A549 (cell line): ENCODE data around the gene OGFR. TPM values are rescaled to one million over a fixed set of nuclear protein-coding genes. Genes with fewer than 3 reads are reported as not detected.

Experiments
- ATAC-seq, 2 experiments: fragments of 200-7000 bp in 1 of 2; fragments of >200 bp in 1 of 2; cut with Nextera tagmentation in 1 of 2; cut with Tn5 transposase in 1 of 2; 3 replicates each; pipeline versions ENCODE4 v1.8.0 to v1.9.1; 2018 to 2020; ENCODE audit warnings: mild to moderate bottlenecking in 1 of 2, moderate library complexity in 1 of 2
- CTCF ChIA-PET: fragments of 300-600 bp; sonication (Branson Sonifier 250); formaldehyde crosslinking; extraction: SDS; loops from one replicate; lab custom pipeline; 2021; ENCODE audit warnings: antibody characterized with exemption, inconsistent platforms; lab: Yijun Ruan, JAX
- POLR2A ChIA-PET: fragments of 350-600 bp; formaldehyde crosslinking; extraction: SDS; loops from one replicate; lab custom pipeline; 2021; ENCODE audit warnings: antibody characterized with exemption, inconsistent platforms; lab: Yijun Ruan, JAX
- DNase-seq, 2 experiments: peaks; one replicate each; pipeline versions ENCODE4 v3.0.0 to v3.0.0-alpha.2; 2011 to 2016; ENCODE audit warnings: low read depth in 1 of 2, low spot score in 1 of 2
- FAIRE-seq: peaks from 2 replicates; lab custom pipeline; 2011; peaks lifted over from hg19 to GRCh38; lab: Jason Lieb, UNC
- H3K27ac ChIP-seq, 2 experiments: fragments of >200 bp; sonication (Bioruptor Twin); formaldehyde crosslinking; 3 replicates each; pipeline ENCODE4 v1.5.1; 2016 to 2017
- H3K4me1 ChIP-seq: fragments of >200 bp; sonication (Bioruptor Twin); formaldehyde crosslinking; 3 replicates; pipeline ENCODE4 v1.6.1; 2016
- H3K4me2 ChIP-seq: fragments of >200 bp; sonication (Bioruptor Twin); formaldehyde crosslinking; 3 replicates; pipeline ENCODE4 v1.6.1; 2016
- H3K4me3 ChIP-seq: fragments of >200 bp; sonication (Bioruptor Twin); formaldehyde crosslinking; 3 replicates; pipeline ENCODE4 v1.5.1; 2016
- H3K9me3 ChIP-seq: fragments of >200 bp; sonication (Bioruptor Twin); formaldehyde crosslinking; 3 replicates; pipeline ENCODE4 v1.6.1; 2016
- BHLHE40 ChIP-seq: IDR thresholded peaks from 2 replicates; pipeline ENCODE4 v1.6.1; 2012; ENCODE audit warnings: low read depth, low read length, inconsistent platforms
- CEBPB ChIP-seq, 2 experiments: fragments of >200 bp in 1 of 2; sonication (Bioruptor Twin) in 1 of 2; formaldehyde crosslinking in 1 of 2; IDR thresholded peaks; 2 replicates each; pipeline ENCODE4 v1.6.1; 2012 to 2016
- CHD4 ChIP-seq: fragments of 200-600 bp; sonication (generic); IDR thresholded peaks from 2 replicates; pipeline ENCODE4 v1.6.1; 2016; ENCODE audit warnings: antibody characterized with exemption, mild to moderate bottlenecking, borderline replicate concordance
- CTCF ChIP-seq: fragments of >200 bp; sonication (Bioruptor Twin); formaldehyde crosslinking; IDR thresholded peaks from 3 replicates; pipeline ENCODE4 v1.5.1; 2016
- EHF ChIP-seq: fragments of 250-450 bp; sonication (Bioruptor Pico); IDR thresholded peaks from 2 replicates; pipeline ENCODE4 v1.5.0; 2020; ENCODE audit warnings: mild to moderate bottlenecking
- EHMT2 ChIP-seq: fragments of 200-600 bp; sonication (generic); IDR thresholded peaks from 2 replicates; pipeline ENCODE4 v1.6.1; 2016; ENCODE audit warnings: antibody characterized with exemption, low read depth, mild to moderate bottlenecking, moderate library complexity
- ELK1 ChIP-seq: fragments of 150-350 bp; IDR thresholded peaks from 2 replicates; pipeline ENCODE4 v1.6.1; 2014; ENCODE audit warnings: low read depth, mild to moderate bottlenecking, low read length
- ESRRA ChIP-seq: fragments of 150-350 bp; IDR thresholded peaks from 2 replicates; pipeline ENCODE4 v1.6.1; 2014; ENCODE audit warnings: mild to moderate bottlenecking, low read length, borderline replicate concordance
- FOXS1 ChIP-seq: fragments of 250-450 bp; sonication (Bioruptor Pico); IDR thresholded peaks from 2 replicates; pipeline ENCODE4 v1.5.0; 2020; ENCODE audit warnings: mild to moderate bottlenecking, moderate library complexity
- GATA3 ChIP-seq: IDR thresholded peaks from 2 replicates; pipeline ENCODE4 v1.6.1; 2012; ENCODE audit warnings: borderline replicate concordance
- HDAC2 ChIP-seq: fragments of 200-600 bp; sonication (generic); IDR thresholded peaks from 2 replicates; pipeline ENCODE4 v1.6.1; 2016
- HES2 ChIP-seq: fragments of >200 bp; sonication (Bioruptor Twin); formaldehyde crosslinking; IDR thresholded peaks from 2 replicates; pipeline ENCODE4 v1.6.1; 2016
- KDM1A ChIP-seq: fragments of 200-600 bp; sonication (generic); IDR thresholded peaks from 2 replicates; pipeline ENCODE4 v1.6.1; 2016; ENCODE audit warnings: low read depth, mild to moderate bottlenecking
- MAZ ChIP-seq: fragments of 150-350 bp; IDR thresholded peaks from 2 replicates; pipeline ENCODE4 v1.6.1; 2014; ENCODE audit warnings: antibody characterized with exemption, low read depth, low read length, borderline replicate concordance
- NFE2L2 ChIP-seq: fragments of 150-350 bp; conservative IDR thresholded peaks from 2 replicates; pipeline ENCODE4 v1.6.1; 2014; ENCODE audit warnings: low read length
- PHF8 ChIP-seq: fragments of 200-600 bp; sonication (generic); IDR thresholded peaks from 2 replicates; pipeline ENCODE4 v1.6.1; 2016; ENCODE audit warnings: low read depth, mild to moderate bottlenecking, antibody characterized with exemption, moderate library complexity, borderline replicate concordance
- RAD21 ChIP-seq, 2 experiments: fragments of >200 bp in 1 of 2; sonication (Bioruptor Twin) in 1 of 2; formaldehyde crosslinking in 1 of 2; IDR thresholded peaks in 1 of 2; conservative IDR thresholded peaks in 1 of 2; 2 replicates in 1 of 2; 3 replicates in 1 of 2; pipeline ENCODE4 v1.6.1; 2012 to 2018; ENCODE audit warnings: inconsistent platforms in 1 of 2
- SREBF2 ChIP-seq: fragments of 450-650 bp; IDR thresholded peaks from 2 replicates; pipeline ENCODE4 v1.6.1; 2014; ENCODE audit warnings: mild to moderate bottlenecking, moderate library complexity
- TP53 ChIP-seq: fragments of 250-450 bp; sonication (Bioruptor Pico); IDR thresholded peaks from 2 replicates; pipeline ENCODE4 v1.5.0; 2021; ENCODE audit warnings: mild to moderate bottlenecking, moderate library complexity
- ZFP36 ChIP-seq: fragments of 450-650 bp; IDR thresholded peaks from 2 replicates; pipeline ENCODE4 v1.6.1; 2014; ENCODE audit warnings: borderline replicate concordance; ENCODE audit not compliant: partially characterized antibody
- WGBS: methylation state at CpG from one replicate; pipeline ENCODE4 v1.1.6; 2017; ENCODE audit errors: missing lambda C conversion rate; 5-methylcytosine and 5-hydroxymethylcytosine counted together
- polyA plus RNA-seq, 4 experiments: library from polyadenylated mRNA; depleted of rRNA in 3 of 4; stranded (reverse); fragments of >200 nt; fragmentation: RNase III in 1 of 4; extraction: RNeasy Plus Mini Kit Qiagen cat#74134 plus additional on column Dnase treatment in 1 of 4; gene quantifications; 2 replicates in 3 of 4; 3 replicates in 1 of 4; pipeline ENCODE4 v1.2.3, GENCODE V29; 2011 to 2017

The OGFR gene
- polyA plus RNA-seq, 2 of the 4 experiments (the other 2 are of a cell fraction), result 15.9 to 35.6 TPM

GRCh38 chr20:62780204-62780603, 24.4 kb upstream of the OGFR start (continued):
- TF ChIP-seq CTCF (no peak), KDM1A (no peak)

GRCh38 chr20:62780696-62781095, 23.9 kb upstream of the OGFR start:
- DNase-seq (no peak), ATAC-seq (no peak)
- CTCF ChIA-PET, result interaction anchor here (1.2 to 3.1 kb wide), 2 partner anchors 10 to 28 kb away, joined by 3 to 28 read pairs; no protein-coding TSS in a partner anchor
- H3K4me2 ChIP-seq, result no peak overlapping the region
- no peaks in the 10 kb centered on the region for H3K9me3 ChIP-seq
- no peak overlapping the region for H3K27ac ChIP-seq
- H3K4me3 ChIP-seq, result no peak overlapping the region
- WGBS, result 72% methylated on average over 12 of the region's 17 CpGs
- TF ChIP-seq HES2, result no peak
- TF ChIP-seq, all 56 proteins: peak for 0
- POLR2A ChIA-PET, result no interaction called here
- no peaks in the 10 kb centered on the region for H3K4me1 ChIP-seq
- no peak for FAIRE-seq

GRCh38 chr20:62782149-62782892, 22.3 kb upstream of the OGFR start:
- Histone ChIP-seq H3K4me3 (no peak overlapping the region), H3K4me2 (no peak overlapping the region), H3K9me3 (no peaks in the 10 kb centered on the region), H3K27ac (no peak overlapping the region), H3K4me1 (no peaks in the 10 kb centered on the region)
- POLR2A ChIA-PET, result no interaction called here
- DNase-seq (no peak), FAIRE-seq (no peak), ATAC-seq (peak in 1 of 2 experiments; percentile 44; a peak in 2 of 6 replicates)
- no peak for TF ChIP-seq SREBF2
- no peak for TF ChIP-seq CEBPB (IDR thresholded peaks at IDR 0.05)
- no peak for TF ChIP-seq ZFP36
- TF ChIP-seq CHD4, result no peak
- no peak for TF ChIP-seq PHF8
- TF ChIP-seq EHMT2, result no peak
- no peak for TF ChIP-seq FOXS1 (CRISPR knock-in tag)
- TF ChIP-seq GATA3, result no peak
- TF ChIP-seq BHLHE40, result no peak
- TF ChIP-seq MAZ, result no peak
- no peak for TF ChIP-seq RAD21 (conservative IDR thresholded peaks at IDR 0.05 in 1 of 2, IDR thresholded peaks at IDR 0.05 in 1 of 2)
- no peak for TF ChIP-seq ESRRA
- no peak for TF ChIP-seq EHF (CRISPR knock-in tag)
- no peak for TF ChIP-seq HDAC2
- no peak for TF ChIP-seq ELK1
- TF ChIP-seq NFE2L2, result no peak
- no peak for TF ChIP-seq TP53
- 80% methylated on average over 18 of the region's 18 CpGs for WGBS
- CTCF ChIA-PET, result interaction anchor here (0.9 to 2.4 kb wide), 6 partner anchors 9 to 102 kb away, joined by 3 to 20 read pairs (median 4); no protein-coding TSS in a partner anchor
